ENCODE results near the gene GNL3L.

GRCh38 chrX:54534271-54534670, 4.3 kb downstream of the GNL3L start:
- no peak for TF ChIP-seq ZNF224 (CRISPR knock-in tag; IDR thresholded peaks at IDR 0.05)
- TF ChIP-seq BRD4 (CRISPR knock-in tag; IDR thresholded peaks at IDR 0.05) = no peak
- no peak for TF ChIP-seq RFX5 (IDR thresholded peaks at IDR 0.05; ENCODE audit: low read depth, low read length)
- TF ChIP-seq ZNF761 (CRISPR knock-in tag; conservative IDR thresholded peaks at IDR 0.05) = no peak
- TF ChIP-seq MEF2D (CRISPR knock-in tag; IDR thresholded peaks at IDR 0.05) = no peak
- TF ChIP-seq E2F1 (CRISPR knock-in tag; IDR thresholded peaks at IDR 0.05) = no peak
- TF ChIP-seq CREB1 (IDR thresholded peaks at IDR 0.05) = no peak
- TF ChIP-seq CREB1 (CRISPR knock-in tag; IDR thresholded peaks at IDR 0.05) = no peak
- no peak for TF ChIP-seq MXI1 (IDR thresholded peaks at IDR 0.05; ENCODE audit: borderline replicate concordance, low read depth, low read length)
- no peak for TF ChIP-seq ZNF564 (CRISPR knock-in tag; IDR thresholded peaks at IDR 0.05)
- no peak for TF ChIP-seq ZNF251 (CRISPR knock-in tag; IDR thresholded peaks at IDR 0.05)
- TF ChIP-seq, protein P1, sequence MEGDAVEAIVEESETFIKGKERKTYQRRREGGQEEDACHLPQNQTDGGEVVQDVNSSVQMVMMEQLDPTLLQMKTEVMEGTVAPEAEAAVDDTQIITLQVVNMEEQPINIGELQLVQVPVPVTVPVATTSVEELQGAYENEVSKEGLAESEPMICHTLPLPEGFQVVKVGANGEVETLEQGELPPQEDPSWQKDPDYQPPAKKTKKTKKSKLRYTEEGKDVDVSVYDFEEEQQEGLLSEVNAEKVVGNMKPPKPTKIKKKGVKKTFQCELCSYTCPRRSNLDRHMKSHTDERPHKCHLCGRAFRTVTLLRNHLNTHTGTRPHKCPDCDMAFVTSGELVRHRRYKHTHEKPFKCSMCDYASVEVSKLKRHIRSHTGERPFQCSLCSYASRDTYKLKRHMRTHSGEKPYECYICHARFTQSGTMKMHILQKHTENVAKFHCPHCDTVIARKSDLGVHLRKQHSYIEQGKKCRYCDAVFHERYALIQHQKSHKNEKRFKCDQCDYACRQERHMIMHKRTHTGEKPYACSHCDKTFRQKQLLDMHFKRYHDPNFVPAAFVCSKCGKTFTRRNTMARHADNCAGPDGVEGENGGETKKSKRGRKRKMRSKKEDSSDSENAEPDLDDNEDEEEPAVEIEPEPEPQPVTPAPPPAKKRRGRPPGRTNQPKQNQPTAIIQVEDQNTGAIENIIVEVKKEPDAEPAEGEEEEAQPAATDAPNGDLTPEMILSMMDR (CRISPR knock-in tag; IDR thresholded peaks at IDR 0.05) = no peak
- TF ChIP-seq ELF3 (CRISPR knock-in tag; IDR thresholded peaks at IDR 0.05) = no peak
